ENCODE measurements around the gene LCLAT1.

The LCLAT1 gene

DNA sequence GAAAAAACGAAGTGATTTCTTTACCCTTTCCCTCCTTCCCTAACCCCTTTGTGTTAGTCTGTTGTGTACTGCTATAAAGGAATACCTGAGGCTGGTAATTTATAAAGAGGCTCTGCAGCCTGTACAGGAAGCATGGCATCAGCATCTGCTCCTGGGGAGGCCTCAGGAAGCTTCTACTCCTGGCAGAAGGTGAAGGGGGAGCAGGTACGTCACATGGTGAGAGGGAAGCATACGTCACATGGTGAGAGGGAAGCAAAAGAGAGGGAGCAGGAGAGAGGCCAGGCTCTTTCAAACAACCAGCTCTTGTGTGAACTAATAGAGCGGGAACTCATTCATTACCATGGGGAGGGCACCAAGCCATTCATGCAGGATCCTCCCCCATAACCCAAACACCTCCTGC lies 234.0 kb downstream of the LCLAT1 start:
- H3K36me3 ChIP-seq (ENCODE audit: control insufficient read depth, insufficient read depth, low read length) = no peaks in the 10 kb centered on the region
- H3K9me3 ChIP-seq (ENCODE audit: control insufficient read depth, low read length) = no peaks in the 10 kb centered on the region
- H3K4me3 ChIP-seq (ENCODE audit: insufficient read depth, low read depth, low read length, poor library complexity, severe bottlenecking) = no peak overlapping the region
- H3K4me1 ChIP-seq (ENCODE audit: control insufficient read depth, insufficient read depth, low read length, poor library complexity, severe bottlenecking) = no peaks in the 10 kb centered on the region
- H3K27me3 ChIP-seq (replicated peaks; ENCODE audit: control insufficient read depth, insufficient read depth, low read length, poor library complexity, severe bottlenecking) = no peaks in the 10 kb centered on the region
- no peak overlapping the region for H3K27ac ChIP-seq (ENCODE audit: insufficient read depth, low read length, poor library complexity, severe bottlenecking)
- no peak for DNase-seq

DNA sequence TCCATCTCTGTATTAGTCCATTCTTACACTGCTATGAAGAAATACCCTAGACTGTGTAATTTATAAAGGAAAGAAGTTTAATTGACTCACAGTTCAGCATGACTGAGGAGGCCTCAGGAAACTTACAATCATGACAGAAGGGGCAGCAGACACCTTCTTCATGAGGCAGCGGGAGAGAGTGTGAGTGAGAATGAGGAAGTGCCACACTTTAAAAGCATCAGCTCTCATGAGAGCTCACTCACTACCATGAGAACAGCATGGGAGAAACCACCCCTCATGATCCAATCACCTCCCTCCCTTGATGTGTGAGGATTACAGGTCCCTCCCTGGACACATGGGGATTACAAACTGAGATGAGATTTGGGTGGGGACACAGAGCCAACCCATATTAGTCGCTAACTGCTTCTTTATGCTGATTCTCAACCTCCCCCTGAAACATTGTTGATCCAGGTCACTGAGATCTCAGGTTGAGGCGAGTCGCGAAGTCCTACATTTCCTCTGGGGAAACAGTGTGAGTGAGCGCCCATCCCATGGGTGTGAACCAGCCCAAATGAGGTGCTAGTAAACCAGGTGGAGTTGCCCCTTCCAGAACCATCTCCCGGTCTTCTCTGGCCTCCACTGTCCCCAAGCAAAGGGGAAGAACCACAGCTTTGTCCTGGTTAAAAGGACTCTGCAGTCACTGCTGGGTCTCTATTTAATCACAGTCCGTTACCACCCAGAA lies 236.3 kb downstream of the LCLAT1 start:
- DNase-seq = no peak
- no peaks in the 10 kb centered on the region for H3K36me3 ChIP-seq (ENCODE audit: control insufficient read depth, insufficient read depth, low read length)
- H3K27me3 ChIP-seq (replicated peaks; ENCODE audit: control insufficient read depth, insufficient read depth, low read length, poor library complexity, severe bottlenecking) = no peaks in the 10 kb centered on the region
- no peak overlapping the region for H3K4me3 ChIP-seq (ENCODE audit: insufficient read depth, low read depth, low read length, poor library complexity, severe bottlenecking)
- H3K9me3 ChIP-seq (ENCODE audit: control insufficient read depth, low read length) = no peaks in the 10 kb centered on the region
- H3K27ac ChIP-seq (ENCODE audit: insufficient read depth, low read length, poor library complexity, severe bottlenecking) = no peak overlapping the region
- no peaks in the 10 kb centered on the region for H3K4me1 ChIP-seq (ENCODE audit: control insufficient read depth, insufficient read depth, low read length, poor library complexity, severe bottlenecking)

GRCh38 chr2:30684026-30684425 lies 237.0 kb downstream of the LCLAT1 start:
- no peaks in the 10 kb centered on the region for H3K27me3 ChIP-seq (replicated peaks; ENCODE audit: control insufficient read depth, insufficient read depth, low read length, poor library complexity, severe bottlenecking)
- no peaks in the 10 kb centered on the region for H3K4me1 ChIP-seq (ENCODE audit: control insufficient read depth, insufficient read depth, low read length, poor library complexity, severe bottlenecking)
- no peak overlapping the region for H3K27ac ChIP-seq (ENCODE audit: insufficient read depth, low read length, poor library complexity, severe bottlenecking)
- no peaks in the 10 kb centered on the region for H3K9me3 ChIP-seq (ENCODE audit: control insufficient read depth, low read length)
- no peaks in the 10 kb centered on the region for H3K36me3 ChIP-seq (ENCODE audit: control insufficient read depth, insufficient read depth, low read length)
- no peak for DNase-seq
- no peak overlapping the region for H3K4me3 ChIP-seq (ENCODE audit: insufficient read depth, low read depth, low read length, poor library complexity, severe bottlenecking)

DNA sequence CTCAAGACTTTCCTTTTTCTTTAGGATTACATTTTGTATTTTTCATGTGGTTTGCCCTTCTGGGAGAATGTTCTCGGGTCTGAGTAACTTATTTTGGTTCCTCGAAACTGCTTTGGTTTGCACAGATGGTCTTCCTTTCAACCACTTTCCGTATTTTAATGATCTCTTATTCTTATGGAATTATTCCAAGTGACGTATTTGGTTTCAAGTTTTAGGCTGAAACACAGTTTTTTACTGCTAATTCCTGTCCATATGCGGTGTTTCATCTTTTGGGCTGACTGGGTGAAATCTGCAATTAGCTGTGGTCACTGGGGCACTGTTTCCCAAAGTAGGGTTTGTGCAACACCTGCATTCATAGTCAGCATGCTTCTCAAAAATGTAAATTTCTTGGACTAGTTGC lies 237.5 kb downstream of the LCLAT1 start:
- H3K36me3 ChIP-seq (ENCODE audit: control insufficient read depth, insufficient read depth, low read length) = no peaks in the 10 kb centered on the region
- no peak overlapping the region for H3K27ac ChIP-seq (ENCODE audit: insufficient read depth, low read length, poor library complexity, severe bottlenecking)
- no peaks in the 10 kb centered on the region for H3K9me3 ChIP-seq (ENCODE audit: control insufficient read depth, low read length)
- H3K4me1 ChIP-seq (ENCODE audit: control insufficient read depth, insufficient read depth, low read length, poor library complexity, severe bottlenecking) = no peaks in the 10 kb centered on the region
- no peaks in the 10 kb centered on the region for H3K27me3 ChIP-seq (replicated peaks; ENCODE audit: control insufficient read depth, insufficient read depth, low read length, poor library complexity, severe bottlenecking)
- DNase-seq = no peak
- no peak overlapping the region for H3K4me3 ChIP-seq (ENCODE audit: insufficient read depth, low read depth, low read length, poor library complexity, severe bottlenecking)

DNA sequence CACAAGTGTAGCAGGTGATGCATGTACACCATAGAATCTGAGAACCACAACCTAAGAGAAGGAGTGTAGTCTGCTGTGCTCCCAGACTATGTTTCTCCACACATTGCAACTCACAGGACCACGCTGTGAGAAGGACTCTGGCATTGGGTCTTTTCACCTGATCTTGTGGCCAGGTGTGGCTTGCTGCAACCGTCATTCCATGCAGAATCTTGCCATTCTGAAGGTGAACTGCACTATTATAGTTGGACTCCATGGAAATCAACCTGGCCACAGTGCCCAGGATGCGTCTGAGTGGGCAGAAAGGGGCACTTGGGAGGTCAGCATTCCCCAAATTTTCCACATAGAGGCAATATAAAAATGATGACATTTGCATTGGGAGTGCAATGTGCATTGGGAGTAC lies 237.9 kb downstream of the LCLAT1 start:
- H3K27ac ChIP-seq (ENCODE audit: insufficient read depth, low read length, poor library complexity, severe bottlenecking) = no peak overlapping the region
- H3K9me3 ChIP-seq (ENCODE audit: control insufficient read depth, low read length) = no peaks in the 10 kb centered on the region
- no peaks in the 10 kb centered on the region for H3K36me3 ChIP-seq (ENCODE audit: control insufficient read depth, insufficient read depth, low read length)
- no peak overlapping the region for H3K4me3 ChIP-seq (ENCODE audit: insufficient read depth, low read depth, low read length, poor library complexity, severe bottlenecking)
- no peak for DNase-seq
- H3K4me1 ChIP-seq (ENCODE audit: control insufficient read depth, insufficient read depth, low read length, poor library complexity, severe bottlenecking) = no peaks in the 10 kb centered on the region
- no peaks in the 10 kb centered on the region for H3K27me3 ChIP-seq (replicated peaks; ENCODE audit: control insufficient read depth, insufficient read depth, low read length, poor library complexity, severe bottlenecking)

- DNase-seq = no peak
- no peaks in the 10 kb centered on the region for H3K9me3 ChIP-seq (ENCODE audit: control insufficient read depth, low read length)
- H3K27ac ChIP-seq (ENCODE audit: insufficient read depth, low read length, poor library complexity, severe bottlenecking) = no peak overlapping the region
- H3K36me3 ChIP-seq (ENCODE audit: control insufficient read depth, insufficient read depth, low read length) = no peaks in the 10 kb centered on the region
- H3K27me3 ChIP-seq (replicated peaks; ENCODE audit: control insufficient read depth, insufficient read depth, low read length, poor library complexity, severe bottlenecking) = no peaks in the 10 kb centered on the region
- no peak overlapping the region for H3K4me3 ChIP-seq (ENCODE audit: insufficient read depth, low read depth, low read length, poor library complexity, severe bottlenecking)
- no peaks in the 10 kb centered on the region for H3K4me1 ChIP-seq (ENCODE audit: control insufficient read depth, insufficient read depth, low read length, poor library complexity, severe bottlenecking)
These were observed 239.0 kb downstream of the LCLAT1 start for GRCh38 chr2:30686000-30686399.

DNA sequence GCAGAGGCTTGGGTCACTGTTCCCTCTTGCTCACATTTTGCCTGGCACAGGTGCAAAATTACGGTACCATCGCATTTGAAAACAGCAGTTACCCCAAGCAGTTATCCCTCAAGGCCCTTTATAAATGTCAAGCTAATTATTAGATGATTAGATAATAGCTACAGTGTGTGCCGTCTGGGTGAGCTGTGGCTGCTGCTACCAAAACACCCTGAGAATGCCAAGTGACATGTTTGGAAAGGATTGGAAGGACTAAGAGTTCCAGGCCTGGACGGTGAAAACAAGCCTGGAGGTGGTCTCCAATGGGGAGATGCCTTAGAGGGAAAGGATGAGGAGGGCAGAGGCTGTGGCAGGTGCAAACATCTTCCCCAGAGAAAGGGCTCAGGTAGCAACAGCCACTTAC lies 239.6 kb downstream of the LCLAT1 start:
- Histone ChIP-seq H3K27me3 (replicated peaks; ENCODE audit: control insufficient read depth, insufficient read depth, low read length, poor library complexity, severe bottlenecking) (no peaks in the 10 kb centered on the region), H3K9me3 (ENCODE audit: control insufficient read depth, low read length) (no peaks in the 10 kb centered on the region), H3K4me1 (ENCODE audit: control insufficient read depth, insufficient read depth, low read length, poor library complexity, severe bottlenecking) (no peaks in the 10 kb centered on the region), H3K36me3 (ENCODE audit: control insufficient read depth, insufficient read depth, low read length) (no peaks in the 10 kb centered on the region), H3K4me3 (ENCODE audit: insufficient read depth, low read depth, low read length, poor library complexity, severe bottlenecking) (no peak overlapping the region), H3K27ac (ENCODE audit: insufficient read depth, low read length, poor library complexity, severe bottlenecking) (no peak overlapping the region)
- DNase-seq = no peak

DNA sequence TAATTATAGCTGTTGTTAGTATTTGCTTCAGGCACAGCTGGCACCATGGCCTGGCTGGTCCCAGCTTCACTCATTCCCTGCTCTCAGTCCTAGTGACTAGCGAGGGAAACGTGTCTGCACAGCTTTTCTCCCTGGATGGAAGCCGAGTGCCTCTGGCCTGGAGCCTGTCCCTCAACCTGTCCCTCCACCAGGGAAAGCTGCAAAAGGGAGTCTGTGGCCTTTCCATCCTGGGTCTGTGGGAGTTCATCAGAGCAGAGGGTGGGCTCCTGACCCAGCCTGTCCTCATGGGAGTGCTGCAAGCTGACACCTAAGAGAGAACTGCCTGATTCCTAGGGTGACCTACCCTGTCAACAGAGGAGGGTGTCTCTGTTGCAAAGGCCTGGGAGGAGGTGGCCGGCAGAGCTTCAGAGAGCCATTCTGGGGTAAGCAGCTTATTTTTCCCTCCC lies 241.9 kb downstream of the LCLAT1 start:
- DNase-seq = no peak
- no peaks in the 10 kb centered on the region for H3K4me1 ChIP-seq (ENCODE audit: control insufficient read depth, insufficient read depth, low read length, poor library complexity, severe bottlenecking)
- no peak overlapping the region for H3K4me3 ChIP-seq (ENCODE audit: insufficient read depth, low read depth, low read length, poor library complexity, severe bottlenecking)
- no peak overlapping the region for H3K27ac ChIP-seq (ENCODE audit: insufficient read depth, low read length, poor library complexity, severe bottlenecking)
- H3K36me3 ChIP-seq (ENCODE audit: control insufficient read depth, insufficient read depth, low read length) = no peaks in the 10 kb centered on the region
- H3K9me3 ChIP-seq (ENCODE audit: control insufficient read depth, low read length) = no peaks in the 10 kb centered on the region
- H3K27me3 ChIP-seq (replicated peaks; ENCODE audit: control insufficient read depth, insufficient read depth, low read length, poor library complexity, severe bottlenecking) = no peaks in the 10 kb centered on the region

DNA sequence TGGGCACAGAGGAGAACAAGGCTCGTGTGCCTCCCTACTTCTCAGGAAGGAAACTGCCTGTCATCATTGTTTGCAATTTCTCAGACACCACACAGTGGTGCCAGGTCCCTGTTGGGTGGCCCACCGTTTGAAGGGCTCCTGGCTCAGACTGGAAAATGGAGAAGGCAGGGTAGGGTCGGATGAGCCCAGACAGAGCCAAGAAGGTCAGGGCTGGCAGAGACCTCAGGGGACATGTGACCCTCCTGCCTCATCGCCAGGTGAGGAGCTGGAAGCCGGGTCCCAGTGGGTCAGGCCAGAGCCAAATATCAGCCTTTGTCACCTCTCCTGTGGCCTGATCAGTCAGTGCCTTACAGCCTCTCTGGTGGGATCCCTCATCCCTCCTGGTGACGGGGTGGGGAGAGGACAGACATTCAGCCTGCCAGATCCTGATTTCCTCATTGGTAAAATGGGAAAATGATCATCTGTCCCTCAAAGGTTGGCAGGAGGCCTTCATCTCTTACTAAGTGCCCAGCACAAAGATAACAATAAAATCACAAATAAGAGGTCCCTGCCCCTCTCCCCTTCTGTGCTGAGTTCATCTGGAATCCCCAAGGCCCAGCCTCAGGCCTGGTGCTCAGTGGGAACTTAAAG lies 242.6 kb downstream of the LCLAT1 start:
- H3K27ac ChIP-seq (ENCODE audit: insufficient read depth, low read length, poor library complexity, severe bottlenecking) = no peak overlapping the region
- no peak for DNase-seq
- no peaks in the 10 kb centered on the region for H3K27me3 ChIP-seq (replicated peaks; ENCODE audit: control insufficient read depth, insufficient read depth, low read length, poor library complexity, severe bottlenecking)
- no peaks in the 10 kb centered on the region for H3K4me1 ChIP-seq (ENCODE audit: control insufficient read depth, insufficient read depth, low read length, poor library complexity, severe bottlenecking)
- H3K4me3 ChIP-seq (ENCODE audit: insufficient read depth, low read depth, low read length, poor library complexity, severe bottlenecking) = no peak overlapping the region
- H3K36me3 ChIP-seq (ENCODE audit: control insufficient read depth, insufficient read depth, low read length) = no peaks in the 10 kb centered on the region
- H3K9me3 ChIP-seq (ENCODE audit: control insufficient read depth, low read length) = no peaks in the 10 kb centered on the region

- Histone ChIP-seq H3K27me3 (replicated peaks; ENCODE audit: control insufficient read depth, insufficient read depth, low read length, poor library complexity, severe bottlenecking) (no peaks in the 10 kb centered on the region), H3K4me1 (ENCODE audit: control insufficient read depth, insufficient read depth, low read length, poor library complexity, severe bottlenecking) (no peaks in the 10 kb centered on the region), H3K4me3 (ENCODE audit: insufficient read depth, low read depth, low read length, poor library complexity, severe bottlenecking) (no peak overlapping the region), H3K36me3 (ENCODE audit: control insufficient read depth, insufficient read depth, low read length) (no peaks in the 10 kb centered on the region), H3K27ac (ENCODE audit: insufficient read depth, low read length, poor library complexity, severe bottlenecking) (no peak overlapping the region), H3K9me3 (ENCODE audit: control insufficient read depth, low read length) (no peaks in the 10 kb centered on the region)
- no peak for DNase-seq
These were observed 243.1 kb downstream of the LCLAT1 start for GRCh38 chr2:30690126-30690561.
